ENCODE results near the gene CDKN1B.

The CDKN1B gene

GRCh38 chr12:12720672-12721161, 3.5 kb downstream of the CDKN1B start (continued):
- TF ChIP-seq, protein P1, sequence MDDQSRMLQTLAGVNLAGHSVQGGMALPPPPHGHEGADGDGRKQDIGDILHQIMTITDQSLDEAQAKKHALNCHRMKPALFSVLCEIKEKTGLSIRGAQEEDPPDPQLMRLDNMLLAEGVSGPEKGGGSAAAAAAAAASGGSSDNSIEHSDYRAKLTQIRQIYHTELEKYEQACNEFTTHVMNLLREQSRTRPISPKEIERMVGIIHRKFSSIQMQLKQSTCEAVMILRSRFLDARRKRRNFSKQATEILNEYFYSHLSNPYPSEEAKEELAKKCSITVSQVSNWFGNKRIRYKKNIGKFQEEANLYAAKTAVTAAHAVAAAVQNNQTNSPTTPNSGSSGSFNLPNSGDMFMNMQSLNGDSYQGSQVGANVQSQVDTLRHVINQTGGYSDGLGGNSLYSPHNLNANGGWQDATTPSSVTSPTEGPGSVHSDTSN (CRISPR knock-in tag; IDR thresholded peaks at IDR 0.05), result no peak
- TF ChIP-seq, protein P2, sequence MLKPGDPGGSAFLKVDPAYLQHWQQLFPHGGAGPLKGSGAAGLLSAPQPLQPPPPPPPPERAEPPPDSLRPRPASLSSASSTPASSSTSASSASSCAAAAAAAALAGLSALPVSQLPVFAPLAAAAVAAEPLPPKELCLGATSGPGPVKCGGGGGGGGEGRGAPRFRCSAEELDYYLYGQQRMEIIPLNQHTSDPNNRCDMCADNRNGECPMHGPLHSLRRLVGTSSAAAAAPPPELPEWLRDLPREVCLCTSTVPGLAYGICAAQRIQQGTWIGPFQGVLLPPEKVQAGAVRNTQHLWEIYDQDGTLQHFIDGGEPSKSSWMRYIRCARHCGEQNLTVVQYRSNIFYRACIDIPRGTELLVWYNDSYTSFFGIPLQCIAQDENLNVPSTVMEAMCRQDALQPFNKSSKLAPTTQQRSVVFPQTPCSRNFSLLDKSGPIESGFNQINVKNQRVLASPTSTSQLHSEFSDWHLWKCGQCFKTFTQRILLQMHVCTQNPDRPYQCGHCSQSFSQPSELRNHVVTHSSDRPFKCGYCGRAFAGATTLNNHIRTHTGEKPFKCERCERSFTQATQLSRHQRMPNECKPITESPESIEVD (tag by site-specific recombination; IDR thresholded peaks at IDR 0.05), result 0 out of 2 replicates have a peak, but pooled peaks have one; percentile 28
- TF ChIP-seq HOXC10 (CRISPR knock-in tag; IDR thresholded peaks at IDR 0.05) (no peak), KLF8 (tag by site-specific recombination; IDR thresholded peaks at IDR 0.05) (0 out of 2 replicates have a peak, but pooled peaks have one; percentile 38), KLF17 (tag by site-specific recombination; IDR thresholded peaks at IDR 0.05) (no peak)

DNA sequence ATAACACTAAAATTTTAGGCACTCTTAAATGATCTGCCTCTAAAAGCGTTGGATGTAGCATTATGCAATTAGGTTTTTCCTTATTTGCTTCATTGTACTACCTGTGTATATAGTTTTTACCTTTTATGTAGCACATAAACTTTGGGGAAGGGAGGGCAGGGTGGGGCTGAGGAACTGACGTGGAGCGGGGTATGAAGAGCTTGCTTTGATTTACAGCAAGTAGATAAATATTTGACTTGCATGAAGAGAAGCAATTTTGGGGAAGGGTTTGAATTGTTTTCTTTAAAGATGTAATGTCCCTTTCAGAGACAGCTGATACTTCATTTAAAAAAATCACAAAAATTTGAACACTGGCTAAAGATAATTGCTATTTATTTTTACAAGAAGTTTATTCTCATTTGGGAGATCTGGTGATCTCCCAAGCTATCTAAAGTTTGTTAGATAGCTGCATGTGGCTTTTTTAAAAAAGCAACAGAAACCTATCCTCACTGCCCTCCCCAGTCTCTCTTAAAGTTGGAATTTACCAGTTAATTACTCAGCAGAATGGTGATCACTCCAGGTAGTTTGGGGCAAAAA, 4.1 kb downstream of the CDKN1B start:
- peak overlapping the region; percentile 76 for H3K27ac ChIP-seq (ENCODE audit: extremely low read depth, low read depth, low read length)
- ChIA-PET POLR2A (interaction anchor here (0.8 to 1.4 kb wide), 3 partner anchors 15 to 66 kb away, joined by 4 to 6 read pairs (median 4); no protein-coding TSS in a partner anchor), CTCF (interaction anchor here (0.6 to 7.4 kb wide), 6 partner anchors 16 to 491 kb away, joined by 3 to 51 read pairs (median 3); no protein-coding TSS in a partner anchor)
- TF ChIP-seq PRDM10 (tag by site-specific recombination; IDR thresholded peaks at IDR 0.05) (peak; percentile 85), ZBTB48 (tag by site-specific recombination; IDR thresholded peaks at IDR 0.05) (no peak), OVOL3 (tag by site-specific recombination; IDR thresholded peaks at IDR 0.05) (0 out of 2 replicates have a peak, but pooled peaks have one; percentile 33), MZF1 (tag by site-specific recombination; IDR thresholded peaks at IDR 0.05; ENCODE audit: borderline replicate concordance) (peak; percentile 44; the same call in 1 of the 2 replicates), ZNF701 (tag by site-specific recombination; IDR thresholded peaks at IDR 0.05) (no peak), ZFP69B (tag by site-specific recombination; IDR thresholded peaks at IDR 0.05) (0 out of 2 replicates have a peak, but pooled peaks have one; percentile 55), ZSCAN16 (tag by site-specific recombination; IDR thresholded peaks at IDR 0.05) (no peak), ZNF274 (IDR thresholded peaks at IDR 0.05; ENCODE audit: low read length) (no peak), ZNF274 (tag by site-specific recombination; IDR thresholded peaks at IDR 0.05; ENCODE audit: borderline replicate concordance) (no peak), ZNF830 (tag by site-specific recombination; IDR thresholded peaks at IDR 0.05; ENCODE audit: low read depth) (no peak), ZSCAN30 (tag by site-specific recombination; IDR thresholded peaks at IDR 0.05) (0 out of 2 replicates have a peak, but pooled peaks have one; percentile 9), BCL11B (tag by site-specific recombination; IDR thresholded peaks at IDR 0.05; ENCODE audit: low read depth) (no peak), ZNF707 (tag by site-specific recombination; IDR thresholded peaks at IDR 0.05) (no peak), GLIS1 (tag by site-specific recombination; IDR thresholded peaks at IDR 0.05) (peak; percentile 23; the same call in 1 of the 2 replicates), INSM2 (tag by site-specific recombination; IDR thresholded peaks at IDR 0.05) (0 out of 2 replicates have a peak, but pooled peaks have one; percentile 12), HOXC10 (CRISPR knock-in tag; IDR thresholded peaks at IDR 0.05) (no peak)
- TF ChIP-seq, protein P3, sequence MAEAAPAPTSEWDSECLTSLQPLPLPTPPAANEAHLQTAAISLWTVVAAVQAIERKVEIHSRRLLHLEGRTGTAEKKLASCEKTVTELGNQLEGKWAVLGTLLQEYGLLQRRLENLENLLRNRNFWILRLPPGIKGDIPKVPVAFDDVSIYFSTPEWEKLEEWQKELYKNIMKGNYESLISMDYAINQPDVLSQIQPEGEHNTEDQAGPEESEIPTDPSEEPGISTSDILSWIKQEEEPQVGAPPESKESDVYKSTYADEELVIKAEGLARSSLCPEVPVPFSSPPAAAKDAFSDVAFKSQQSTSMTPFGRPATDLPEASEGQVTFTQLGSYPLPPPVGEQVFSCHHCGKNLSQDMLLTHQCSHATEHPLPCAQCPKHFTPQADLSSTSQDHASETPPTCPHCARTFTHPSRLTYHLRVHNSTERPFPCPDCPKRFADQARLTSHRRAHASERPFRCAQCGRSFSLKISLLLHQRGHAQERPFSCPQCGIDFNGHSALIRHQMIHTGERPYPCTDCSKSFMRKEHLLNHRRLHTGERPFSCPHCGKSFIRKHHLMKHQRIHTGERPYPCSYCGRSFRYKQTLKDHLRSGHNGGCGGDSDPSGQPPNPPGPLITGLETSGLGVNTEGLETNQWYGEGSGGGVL (tag by site-specific recombination; IDR thresholded peaks at IDR 0.05), result no peak
- TF ChIP-seq, protein P4, sequence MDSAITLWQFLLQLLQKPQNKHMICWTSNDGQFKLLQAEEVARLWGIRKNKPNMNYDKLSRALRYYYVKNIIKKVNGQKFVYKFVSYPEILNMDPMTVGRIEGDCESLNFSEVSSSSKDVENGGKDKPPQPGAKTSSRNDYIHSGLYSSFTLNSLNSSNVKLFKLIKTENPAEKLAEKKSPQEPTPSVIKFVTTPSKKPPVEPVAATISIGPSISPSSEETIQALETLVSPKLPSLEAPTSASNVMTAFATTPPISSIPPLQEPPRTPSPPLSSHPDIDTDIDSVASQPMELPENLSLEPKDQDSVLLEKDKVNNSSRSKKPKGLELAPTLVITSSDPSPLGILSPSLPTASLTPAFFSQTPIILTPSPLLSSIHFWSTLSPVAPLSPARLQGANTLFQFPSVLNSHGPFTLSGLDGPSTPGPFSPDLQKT (IDR thresholded peaks at IDR 0.05; ENCODE audit: borderline replicate concordance, low read depth, low read length), result no peak

More for the DNA sequence above, 4.1 kb downstream of the CDKN1B start:
- Histone ChIP-seq H3K4me3 (ENCODE audit: low read depth, low read length) (peak overlapping the region; percentile 12), H3K9me3 (ENCODE audit: control insufficient read depth, insufficient read depth, low read depth, low read length) (no peaks in the 10 kb centered on the region), H3K36me3 (ENCODE audit: control insufficient read depth in 2 of 2, insufficient read depth in 1 of 2, low read length in 2 of 2) (peaks cover 11 to 32% of the 10 kb centered on the region in 2 experiments; a peak in 2 of 3 replicates), H3K4me1 (ENCODE audit: control insufficient read depth, insufficient read depth, low read length) (peaks cover 22% of the 10 kb centered on the region)

Measured in HEK293 (cell line).